HG02571 (cell line): ENCODE results near the gene OLFM1.
"Not testable (repeated sequence)": the region's sequence is repeated elsewhere in the genome, so short reads cannot be mapped to it uniquely, and the experiment has no call there.

Experiments
- ATAC-seq: cut with Tn5 transposase; IDR thresholded peaks from one replicate; pipeline ENCODE4 v1.9.1; 2021; ENCODE audit warnings: mild to moderate bottlenecking, moderate library complexity; ENCODE audit not compliant: unreplicated experiment

Gene OLFM1

DNA sequence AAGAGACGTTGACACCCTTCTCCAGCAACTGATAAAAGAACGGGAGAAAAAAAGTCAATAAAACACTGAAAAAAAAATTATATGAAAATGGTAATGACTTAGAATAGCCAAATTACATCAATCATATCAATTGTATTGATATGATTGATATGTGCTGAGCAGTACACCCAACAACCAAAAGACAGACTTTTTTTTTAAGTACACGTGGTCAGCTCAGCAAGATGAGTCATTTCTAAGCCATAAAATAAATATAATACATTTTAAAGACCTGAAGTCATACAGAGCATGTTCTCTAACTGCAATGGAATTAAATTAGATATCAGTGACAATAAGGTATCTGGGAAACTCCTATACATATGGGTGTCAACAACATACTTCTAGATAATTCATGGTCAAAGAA lies 30.9 kb upstream of the OLFM1 start:
- ATAC-seq = no peak

DNA sequence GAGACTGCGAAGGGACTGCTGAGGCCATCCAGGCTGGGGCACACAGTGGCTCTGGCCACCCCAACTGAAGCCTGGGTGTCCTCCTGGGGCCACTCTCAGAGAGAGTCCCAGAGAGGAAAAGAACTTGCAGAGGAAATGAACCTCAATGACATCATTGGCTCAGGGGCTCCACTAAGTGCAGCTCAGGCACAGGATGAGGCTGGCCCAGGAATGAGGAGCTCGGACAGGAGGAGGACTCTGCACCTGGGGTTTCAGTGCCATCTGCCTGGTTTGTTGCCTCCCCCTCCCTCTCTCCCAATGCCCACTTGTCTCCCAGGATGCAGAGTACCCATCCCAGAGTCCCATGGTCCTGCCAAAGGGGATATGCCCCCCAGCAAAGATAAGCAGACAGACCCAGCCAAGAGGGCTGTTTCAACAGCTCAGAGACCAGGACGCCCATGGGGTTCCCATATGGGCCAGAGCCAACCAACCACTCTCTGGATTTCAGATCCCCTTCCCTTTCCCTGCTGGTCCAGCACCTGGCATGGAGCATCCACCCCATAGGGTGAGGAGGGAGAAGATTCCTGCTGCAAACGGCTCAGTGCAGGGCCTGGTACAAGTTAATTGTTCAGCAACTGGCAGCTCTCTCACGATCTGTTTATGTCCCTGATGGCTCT lies 26.9 kb upstream of the OLFM1 start:
- no peak for ATAC-seq

DNA sequence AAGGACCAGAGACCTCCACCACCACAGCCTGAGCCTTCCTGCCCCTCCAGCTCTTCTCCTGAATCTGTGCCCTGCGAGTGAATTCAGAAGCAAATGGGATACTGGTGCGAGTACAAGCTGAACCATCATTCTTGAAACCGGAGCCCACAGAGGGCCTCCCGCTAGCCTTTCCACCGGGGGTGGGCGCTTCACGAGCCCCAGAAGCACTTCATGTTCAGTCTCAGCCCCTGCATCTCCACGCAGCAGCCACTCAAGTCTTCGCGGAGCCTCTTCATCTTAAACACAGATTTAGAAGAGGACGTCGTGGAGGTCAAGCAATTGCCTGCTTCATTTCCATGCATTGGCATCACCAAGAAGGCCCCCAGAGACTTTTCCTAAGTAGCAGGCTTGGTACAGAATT lies 26.0 kb upstream of the OLFM1 start:
- ATAC-seq = no peak

DNA sequence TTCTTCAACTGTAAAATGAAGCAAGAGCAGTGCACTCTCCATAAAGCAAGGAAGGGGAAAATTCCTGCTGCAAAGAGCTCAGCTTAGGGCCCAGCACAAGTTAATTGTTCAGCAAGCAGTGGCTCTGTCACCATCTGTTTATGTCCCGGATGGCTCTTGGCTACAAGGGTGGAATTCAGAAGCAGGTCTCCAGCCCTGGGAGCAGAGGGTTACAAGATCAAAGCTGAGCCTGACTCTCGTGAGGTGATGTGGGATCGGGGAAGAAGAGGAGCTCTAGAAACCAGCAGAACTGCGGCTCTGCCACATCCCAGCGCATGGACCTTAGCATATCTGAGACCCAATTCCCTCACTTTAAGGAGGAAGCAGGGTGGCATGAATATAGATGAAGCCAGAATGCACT lies 25.2 kb upstream of the OLFM1 start:
- no peak for ATAC-seq

- ATAC-seq = not testable (repeated sequence)
Observed at GRCh38 chr9:135063466-135063865, 24.0 kb upstream of the OLFM1 start.

DNA sequence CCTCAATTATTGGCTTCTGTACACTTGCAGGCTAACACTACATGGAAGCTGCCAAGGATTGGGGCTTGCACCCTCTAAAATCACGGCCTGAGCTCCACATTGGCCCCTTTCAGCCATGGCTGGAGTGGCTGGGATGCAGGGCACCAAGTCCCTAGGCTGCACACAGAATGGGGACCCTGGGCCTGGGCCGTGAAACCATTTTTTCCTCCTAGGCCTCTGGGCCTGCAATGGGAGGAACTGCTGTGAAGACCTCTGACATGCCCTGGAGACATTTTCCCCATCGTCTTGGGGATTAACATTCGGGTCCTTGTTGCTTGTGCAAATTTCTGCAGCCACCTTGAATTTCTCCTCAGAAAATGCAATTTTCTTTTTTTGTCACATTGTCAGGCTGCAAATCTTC lies 23.6 kb upstream of the OLFM1 start:
- ATAC-seq = not testable (repeated sequence)

DNA sequence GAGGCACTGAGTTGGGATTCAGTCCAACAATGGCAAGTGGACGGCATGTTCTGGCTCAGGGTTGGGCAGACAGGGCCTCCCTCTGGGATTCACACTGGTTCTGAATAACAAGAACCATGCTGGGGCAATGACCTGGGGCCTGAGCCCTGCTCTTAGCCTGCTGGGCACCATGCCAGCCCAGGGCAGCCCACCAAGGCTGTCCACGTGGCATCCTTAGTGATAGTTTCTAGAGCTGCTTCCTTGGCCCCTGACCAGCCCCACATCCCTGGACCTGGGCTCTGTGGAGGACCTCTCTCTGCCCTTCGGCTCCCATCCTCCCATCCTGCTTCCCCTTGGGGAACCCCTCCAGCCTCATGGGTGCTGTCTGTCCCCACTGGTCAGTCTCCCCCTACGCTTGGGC lies 22.3 kb upstream of the OLFM1 start:
- ATAC-seq = no peak

- no peak for ATAC-seq
Observed at GRCh38 chr9:135065804-135066203, 21.7 kb upstream of the OLFM1 start.

DNA sequence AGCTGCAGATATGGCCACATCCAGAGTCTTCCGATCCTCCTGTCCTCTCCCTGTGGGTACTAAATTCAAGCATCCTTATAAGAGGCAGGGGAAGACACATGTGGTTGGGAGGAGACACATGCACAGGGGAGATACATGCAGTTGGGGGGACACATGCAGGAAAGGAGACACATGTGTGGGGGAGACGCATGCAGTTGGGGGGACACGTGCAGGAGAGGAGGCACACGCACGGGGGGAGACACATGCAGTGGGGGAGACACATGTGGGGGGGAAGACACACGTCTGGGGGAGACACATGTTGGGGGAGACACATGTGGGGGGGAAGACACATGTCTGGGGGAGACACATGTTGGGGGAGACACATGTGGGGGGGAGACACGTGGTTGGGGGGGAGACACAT lies 21.2 kb upstream of the OLFM1 start:
- ATAC-seq = no peak

DNA sequence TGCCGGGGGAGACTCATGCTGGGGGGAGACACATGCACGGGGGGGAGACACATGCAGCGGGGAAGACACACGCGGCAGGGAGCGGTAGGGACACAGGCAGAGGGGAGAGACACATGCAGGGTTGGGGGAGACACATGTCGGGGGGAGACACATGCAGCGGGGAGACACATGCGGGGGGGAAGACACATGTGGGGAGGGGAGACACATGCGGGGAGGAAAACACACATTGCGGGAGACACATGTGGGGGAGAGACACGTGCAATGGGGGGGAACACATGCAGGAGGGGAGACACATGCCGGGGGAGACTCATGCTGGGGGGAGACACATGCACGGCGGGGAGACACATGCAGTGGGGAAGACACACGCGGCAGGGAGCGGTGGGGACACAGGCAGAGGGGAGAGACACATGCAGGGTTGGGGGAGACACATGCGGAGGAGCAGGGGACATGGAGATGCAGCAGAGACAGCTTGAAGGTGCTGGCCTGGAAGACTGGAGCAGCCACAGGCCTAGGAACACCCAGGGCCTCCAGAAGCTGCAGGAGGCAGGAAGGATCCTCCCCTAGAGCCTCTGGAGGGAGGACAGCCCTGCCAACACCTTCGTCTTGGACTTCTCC lies 20.3 kb upstream of the OLFM1 start:
- no peak for ATAC-seq

- ATAC-seq = no peak
Observed at GRCh38 chr9:135068776-135069415, 18.6 kb upstream of the OLFM1 start.

- ATAC-seq = no peak
Observed at GRCh38 chr9:135069558-135070197, 17.8 kb upstream of the OLFM1 start.

GRCh38 chr9:135070198-135070951 lies 17.1 kb upstream of the OLFM1 start:
- no peak for ATAC-seq

DNA sequence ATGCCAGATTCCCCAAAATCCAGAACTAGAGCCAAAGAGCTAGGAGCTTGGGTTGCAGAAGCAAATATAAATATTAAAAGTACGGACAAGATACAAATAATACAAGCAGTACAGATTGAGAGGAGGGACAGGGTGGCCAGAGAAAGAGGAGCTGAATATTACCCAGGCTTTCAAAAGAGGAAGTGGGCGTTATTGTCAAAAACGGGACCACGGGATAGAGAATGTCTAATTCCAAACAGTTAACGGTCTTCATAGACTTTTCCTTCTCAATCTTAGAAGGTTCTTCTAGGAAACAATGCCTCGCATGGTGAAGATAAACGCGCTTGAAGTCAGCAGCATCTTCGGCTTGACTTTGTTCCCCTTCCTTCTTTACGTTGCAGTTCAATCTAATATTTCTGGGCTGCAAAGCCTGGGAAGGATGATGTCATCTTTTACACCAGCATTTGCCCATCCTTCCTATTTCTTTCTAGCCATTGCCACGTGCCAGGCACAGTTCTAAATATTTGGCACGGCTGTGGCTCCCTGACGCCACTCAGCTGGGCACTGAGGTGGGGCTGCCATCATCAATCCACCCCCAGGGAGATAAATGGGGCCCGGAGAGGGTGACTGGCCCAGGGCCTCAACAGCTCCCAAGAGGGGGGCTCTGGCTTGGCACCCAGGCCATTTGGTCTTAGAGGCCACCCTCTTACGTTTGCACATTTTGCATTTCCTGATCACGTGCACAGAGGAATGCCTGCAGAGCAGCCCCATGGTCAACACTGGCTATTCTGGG lies 16.3 kb upstream of the OLFM1 start:
- ATAC-seq = no peak

GRCh38 chr9:135073081-135073740 lies 14.3 kb upstream of the OLFM1 start:
- ATAC-seq = no peak

- ATAC-seq = no peak
Observed at GRCh38 chr9:135073741-135074305, 13.6 kb upstream of the OLFM1 start.

GRCh38 chr9:135074354-135075233 lies 12.9 kb upstream of the OLFM1 start:
- no peak for ATAC-seq

- no peak for ATAC-seq
Observed at GRCh38 chr9:135075234-135076142, 12.0 kb upstream of the OLFM1 start.
